ENCODE data around the gene TNNT3. TPM values are rescaled to one million over a fixed set of nuclear protein-coding genes. Genes with fewer than 3 reads are reported as not detected.
"Not testable (repeated sequence)": the region's sequence is repeated elsewhere in the genome, so short reads cannot be mapped to it uniquely, and the experiment has no call there.

Gene TNNT3
- total RNA-seq, 1 donor from 2014 or later = 428 TPM

DNA sequence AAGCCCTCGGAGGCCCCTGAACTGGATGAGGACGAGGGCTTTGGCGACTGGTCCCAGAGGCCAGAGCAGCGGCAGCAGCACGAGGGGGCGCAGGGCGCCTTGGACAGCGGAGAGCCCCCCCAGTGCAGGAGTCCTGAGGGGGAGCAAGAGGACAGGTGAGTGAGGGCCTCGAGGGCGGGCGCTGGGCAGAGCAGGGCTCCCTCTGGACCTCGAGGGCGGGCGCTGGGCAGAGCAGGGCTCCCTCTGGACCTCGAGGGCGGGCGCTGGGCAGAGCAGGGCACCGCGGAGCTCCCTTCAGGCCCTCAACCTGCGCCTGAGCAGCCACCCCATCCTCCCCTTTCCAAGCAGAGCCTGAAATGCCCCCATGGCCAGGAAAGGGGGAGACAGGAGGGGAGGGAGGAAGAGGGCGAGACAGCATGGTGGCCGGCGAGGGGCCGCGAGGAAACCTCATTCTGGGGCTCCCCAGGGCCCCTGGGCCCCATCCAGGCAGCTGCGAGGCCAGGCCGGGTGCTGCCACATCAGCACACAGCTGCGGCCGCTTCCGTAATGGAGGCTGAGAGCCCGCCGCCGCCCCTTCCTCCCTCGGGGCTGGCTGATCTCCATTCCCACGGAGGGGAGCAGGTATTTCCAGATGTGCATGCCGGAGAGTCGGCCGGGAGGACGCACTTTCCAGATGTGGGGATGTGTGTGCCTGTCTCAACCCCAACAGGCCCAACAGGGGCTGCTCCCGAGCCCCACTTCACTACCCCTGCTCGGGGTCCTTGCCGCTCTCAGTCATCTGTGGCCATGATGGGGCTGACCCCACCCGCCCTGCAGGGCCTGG lies 37.9 kb upstream of the TNNT3 start:
- DNase-seq = peak; percentile 88

- DNase-seq = peak; percentile 82
These were observed 37.0 kb upstream of the TNNT3 start for GRCh38 chr11:1882265-1883238.

- no peak for DNase-seq
These were observed 35.9 kb upstream of the TNNT3 start for GRCh38 chr11:1883346-1884302.

DNA sequence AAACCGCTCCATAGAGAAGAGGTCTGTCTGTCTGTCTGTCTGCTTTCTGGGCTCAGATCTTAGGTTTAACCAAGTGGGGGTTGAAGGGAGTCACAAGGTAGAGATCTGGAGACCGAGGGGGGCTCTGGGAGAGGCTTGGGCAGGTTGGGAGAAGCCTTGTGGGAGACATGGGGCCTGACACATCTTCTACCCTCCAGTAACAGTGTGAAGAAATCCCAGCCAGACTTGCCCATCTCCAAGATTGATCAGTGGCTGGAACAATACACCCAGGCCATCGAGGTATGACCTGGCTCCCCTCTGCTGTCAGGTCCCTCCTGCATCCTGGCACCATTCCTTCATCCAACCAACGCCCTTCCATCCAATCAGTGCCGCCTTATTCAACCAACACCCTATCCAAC lies 35.2 kb upstream of the TNNT3 start:
- DNase-seq = no peak

DNA sequence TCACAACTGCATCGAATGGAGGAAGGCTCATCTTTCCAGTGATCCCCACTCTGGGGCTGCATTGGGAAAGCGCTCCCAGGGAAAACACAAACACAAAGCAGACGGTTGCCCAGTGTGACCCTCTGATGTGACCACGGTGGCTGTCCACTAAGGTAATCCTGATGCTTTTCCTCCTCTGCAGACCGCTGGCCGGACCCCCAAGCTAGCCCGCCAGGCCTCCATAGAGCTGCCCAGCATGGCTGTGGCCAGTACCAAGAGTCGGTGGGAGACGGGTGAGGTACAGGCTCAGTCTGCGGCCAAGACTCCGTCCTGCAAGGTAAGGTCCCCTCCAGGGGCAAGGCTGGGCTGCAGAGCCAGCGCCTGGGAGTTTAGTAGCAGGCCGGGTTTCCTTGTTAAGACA lies 33.0 kb upstream of the TNNT3 start:
- DNase-seq = not testable (repeated sequence)

DNA sequence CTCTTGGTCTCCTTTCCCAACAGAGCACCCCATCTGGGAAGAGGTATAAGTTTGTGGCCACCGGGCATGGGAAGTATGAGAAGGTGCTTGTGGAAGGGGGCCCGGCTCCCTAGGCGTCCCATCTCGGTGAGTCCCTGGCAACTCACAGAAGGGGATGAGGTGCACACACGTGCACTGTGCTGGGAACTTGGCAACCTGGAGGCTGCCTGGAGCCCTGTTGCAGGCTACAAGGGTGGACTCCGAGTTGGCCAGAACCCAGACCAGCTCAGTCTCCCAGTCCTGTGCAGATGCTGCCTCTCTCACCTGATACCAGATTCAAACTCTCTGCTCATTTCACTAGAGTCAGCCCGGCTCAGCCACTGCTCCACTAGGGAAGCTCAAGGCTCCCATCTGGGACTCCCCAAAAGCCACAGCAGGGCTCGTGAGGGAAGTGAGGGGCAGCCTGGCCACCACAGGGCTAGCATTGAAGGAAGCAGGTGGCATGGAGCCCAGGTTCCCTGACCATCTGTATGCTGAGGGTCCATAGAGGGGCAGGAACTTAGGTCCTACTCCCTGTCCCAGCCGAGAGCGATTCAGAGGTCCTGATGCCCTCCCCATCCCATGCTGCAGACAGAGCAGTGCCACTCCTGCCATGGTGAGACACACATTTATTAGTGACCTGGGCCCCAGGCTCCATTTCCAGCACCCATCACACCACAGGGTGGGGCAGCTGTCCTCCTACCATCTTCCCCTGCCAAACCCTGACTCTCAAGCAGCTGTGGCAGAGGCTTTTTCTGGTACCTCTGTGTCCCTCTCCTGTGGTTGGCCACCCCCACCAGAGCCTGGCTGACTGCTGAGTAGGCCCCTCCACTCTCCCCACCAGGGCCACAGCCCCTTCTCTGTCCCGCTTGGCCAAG lies 31.8 kb upstream of the TNNT3 start:
- no peak for DNase-seq

GRCh38 chr11:1888347-1888753 lies 31.2 kb upstream of the TNNT3 start:
- no peak for DNase-seq

DNA sequence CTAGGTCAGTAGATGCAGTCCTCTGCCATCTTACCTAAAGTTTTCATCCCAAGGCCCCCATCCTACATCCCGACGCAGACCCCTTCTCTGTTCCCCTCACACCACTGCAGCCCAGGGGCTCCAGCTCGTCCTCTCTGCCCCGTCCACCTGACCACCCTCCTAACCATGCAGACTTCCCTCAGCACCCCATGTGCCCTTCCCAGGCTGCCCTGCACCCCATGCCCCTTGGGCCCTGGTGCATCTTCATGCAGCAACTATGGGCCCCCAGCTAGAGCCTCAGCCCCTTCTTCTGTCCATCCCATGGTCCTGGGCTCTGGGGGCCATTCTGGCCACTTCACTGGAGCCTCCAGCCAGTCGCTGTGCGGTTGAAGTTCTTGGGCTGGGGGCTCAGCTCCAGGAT lies 30.7 kb upstream of the TNNT3 start:
- DNase-seq = no peak

DNA sequence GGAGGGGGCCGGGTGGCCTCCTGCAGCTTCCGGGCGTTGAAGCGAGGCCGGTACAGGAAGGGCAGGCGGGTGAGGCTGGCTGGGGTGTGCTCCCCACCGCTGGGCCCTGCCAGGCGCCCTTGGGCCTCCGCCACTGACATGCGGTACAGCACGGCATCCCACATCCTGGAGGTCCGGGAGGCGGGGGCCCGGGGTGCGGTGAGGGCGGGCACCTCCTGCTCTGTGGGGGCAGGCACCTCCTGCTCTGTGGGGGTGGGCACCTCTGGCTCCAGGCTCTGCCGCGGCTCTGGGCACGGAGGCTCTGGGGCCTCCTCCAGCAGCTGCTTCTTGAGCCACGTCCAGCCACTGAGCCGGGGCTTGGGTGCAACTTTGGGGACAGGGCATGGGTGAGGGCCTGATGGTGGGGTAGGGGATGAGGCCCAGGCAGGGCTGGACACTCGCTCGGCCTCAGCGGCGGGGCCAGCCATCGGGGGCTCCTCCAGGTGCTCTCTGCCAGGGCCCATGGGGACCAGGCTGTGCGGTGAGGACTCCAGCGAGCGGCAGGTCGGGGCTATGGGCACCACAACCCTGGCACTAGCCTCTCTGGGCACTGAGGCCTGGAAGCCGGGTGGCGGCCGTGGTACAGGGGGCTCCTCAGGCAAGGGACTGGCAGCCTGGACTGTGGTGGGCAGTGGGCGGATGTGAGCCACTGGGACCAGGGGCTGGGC lies 30.1 kb upstream of the TNNT3 start:
- no peak for DNase-seq

- DNase-seq = no peak
These were observed 29.3 kb upstream of the TNNT3 start for GRCh38 chr11:1889941-1890855.

- no peak for DNase-seq
These were observed 28.4 kb upstream of the TNNT3 start for GRCh38 chr11:1890856-1891830.

DNA sequence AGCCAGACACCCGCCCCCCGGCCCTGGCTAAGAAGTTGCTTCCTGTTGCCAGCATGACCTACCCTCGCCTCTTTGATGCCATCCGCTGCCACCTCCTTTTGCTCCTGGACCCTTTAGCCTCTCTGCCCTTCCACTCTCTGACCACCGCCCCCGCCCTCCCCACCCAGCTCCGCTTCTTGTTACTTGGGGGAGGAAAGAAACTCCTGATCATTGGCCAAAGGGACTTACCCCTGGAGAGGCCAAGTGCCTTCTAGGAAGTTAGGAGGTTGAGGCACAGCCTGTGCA lies 27.7 kb upstream of the TNNT3 start, which contains the start of gene PRR33:
PRR33 (minus strand) TSS at position 65 of the 285 bp plus-strand sequence. CDS start 1,311 bp downstream, outside the sequence.
- DNase-seq = no peak

DNA sequence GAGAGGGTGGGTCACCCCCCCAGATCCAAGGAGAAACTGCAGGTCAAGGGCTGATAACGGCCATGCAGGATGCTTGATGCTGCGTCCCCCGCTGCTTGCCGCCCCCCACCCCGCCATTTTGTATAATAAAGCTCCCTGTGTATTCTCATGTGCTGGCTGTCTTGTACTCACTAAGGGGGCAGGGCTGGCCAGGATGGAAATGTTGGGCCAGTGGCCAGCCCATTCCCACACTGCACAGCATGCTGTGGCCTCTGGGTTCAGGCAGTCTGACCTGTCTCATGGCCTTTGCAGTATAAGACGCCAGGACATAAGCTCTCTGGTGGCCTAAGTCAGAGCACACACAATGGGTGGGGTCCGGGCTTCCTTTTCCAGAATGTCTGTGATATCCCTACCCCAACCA lies 27.4 kb upstream of the TNNT3 start:
- no peak for DNase-seq

DNA sequence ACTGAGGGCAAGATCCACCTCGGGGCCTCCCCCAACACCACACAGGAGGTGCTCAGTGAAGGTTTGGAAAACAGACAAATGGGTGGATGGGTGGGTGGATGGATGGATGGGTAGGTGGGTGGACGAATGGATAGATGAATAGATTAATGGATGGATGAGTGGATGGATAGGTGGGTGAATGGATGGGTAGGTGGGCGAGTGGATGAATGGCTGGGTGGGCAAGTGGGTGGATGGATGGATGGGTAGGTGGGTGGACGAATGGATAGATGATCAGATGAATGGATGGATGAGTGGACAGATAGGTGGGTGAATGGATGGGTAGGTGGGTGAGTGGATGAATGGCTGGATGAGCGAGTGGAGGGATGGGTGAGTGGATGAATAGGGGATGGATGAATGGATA lies 26.9 kb upstream of the TNNT3 start:
- DNase-seq = no peak

DNA sequence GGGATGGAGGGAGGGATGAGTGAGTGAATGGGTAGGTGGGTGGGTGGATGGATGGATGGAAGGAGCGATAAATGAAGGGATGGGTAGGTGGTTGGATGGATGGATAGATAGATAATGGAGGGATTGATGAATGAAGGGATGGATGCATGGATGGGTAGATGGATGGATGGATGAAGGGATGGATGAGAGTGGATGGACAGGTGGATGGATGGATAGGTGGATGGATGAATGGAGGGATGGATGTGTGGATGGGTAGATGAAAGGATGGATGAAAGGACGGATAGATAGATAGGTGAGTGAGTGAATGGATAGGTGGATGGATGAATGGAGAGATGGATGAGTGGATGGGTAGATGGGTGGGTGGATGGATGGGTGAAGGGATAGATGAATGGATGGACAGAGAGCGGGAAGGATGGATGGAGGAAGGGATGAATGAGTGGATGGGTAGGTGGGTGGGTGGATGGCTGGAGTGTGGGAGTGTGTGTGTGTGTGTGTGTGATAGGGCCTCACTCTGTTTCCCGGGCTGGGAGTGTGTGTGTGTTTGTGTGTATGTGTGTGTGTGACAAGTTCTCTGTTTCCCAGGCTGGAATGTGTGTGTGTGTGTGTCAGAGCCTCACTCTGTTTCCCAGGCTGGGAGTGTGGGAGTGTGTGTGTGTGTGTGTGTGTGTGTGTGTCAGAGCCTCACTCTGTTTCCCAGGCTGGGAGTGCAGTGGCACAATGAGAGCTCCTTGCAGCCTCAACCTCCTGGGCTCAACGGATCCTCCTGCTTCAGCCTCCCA lies 25.7 kb upstream of the TNNT3 start:
- DNase-seq = no peak

DNA sequence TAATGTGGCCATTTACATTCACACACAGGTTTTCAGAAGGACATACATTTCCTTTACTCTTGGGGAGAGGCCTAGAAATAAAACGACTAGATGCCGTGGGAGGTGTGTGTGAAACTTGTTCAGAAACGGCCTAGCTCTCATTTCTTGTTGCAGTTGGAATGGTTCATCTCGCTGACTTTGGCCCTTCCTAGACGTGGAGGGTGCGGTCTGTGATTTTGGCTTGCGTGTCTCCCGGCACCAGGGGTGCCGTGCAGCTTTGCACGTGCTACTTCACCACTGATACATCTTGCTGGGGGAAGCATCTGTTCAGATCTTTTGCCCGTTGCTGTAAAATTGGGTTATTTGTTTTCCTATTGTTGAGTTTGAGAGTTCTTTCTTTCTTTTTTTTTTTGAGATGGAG lies 24.7 kb upstream of the TNNT3 start:
- no peak for DNase-seq

DNA sequence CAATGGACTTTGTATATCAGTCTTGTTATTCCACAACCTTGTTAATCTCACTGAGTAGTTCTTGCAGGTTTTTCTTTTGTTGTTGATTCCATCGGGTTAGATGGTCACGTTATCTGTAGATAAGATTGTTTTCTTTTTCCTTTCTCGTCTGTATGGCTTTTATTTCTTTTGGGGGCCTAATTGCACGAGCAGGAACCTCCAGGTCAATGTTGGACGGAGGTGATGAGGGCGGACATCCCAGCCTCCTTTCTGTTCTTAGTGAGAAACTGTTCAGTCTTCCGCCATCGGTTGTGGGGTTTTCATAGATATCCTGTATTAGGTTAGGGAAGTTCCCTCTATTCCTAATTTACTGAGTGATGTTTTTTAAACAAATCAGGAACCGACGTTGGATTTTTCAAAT lies 23.0 kb upstream of the TNNT3 start:
- DNase-seq = no peak
